DLD1 (cell line): Measurements from ENCODE around the gene NCLN.

Source experiments
- in situ Hi-C: cut with HindIII; loops from 2 replicates; pipeline ENCODE4 v1.10.0; 2017; ENCODE audit warnings: low sequenced_read_pairs

The NCLN gene, protein sequence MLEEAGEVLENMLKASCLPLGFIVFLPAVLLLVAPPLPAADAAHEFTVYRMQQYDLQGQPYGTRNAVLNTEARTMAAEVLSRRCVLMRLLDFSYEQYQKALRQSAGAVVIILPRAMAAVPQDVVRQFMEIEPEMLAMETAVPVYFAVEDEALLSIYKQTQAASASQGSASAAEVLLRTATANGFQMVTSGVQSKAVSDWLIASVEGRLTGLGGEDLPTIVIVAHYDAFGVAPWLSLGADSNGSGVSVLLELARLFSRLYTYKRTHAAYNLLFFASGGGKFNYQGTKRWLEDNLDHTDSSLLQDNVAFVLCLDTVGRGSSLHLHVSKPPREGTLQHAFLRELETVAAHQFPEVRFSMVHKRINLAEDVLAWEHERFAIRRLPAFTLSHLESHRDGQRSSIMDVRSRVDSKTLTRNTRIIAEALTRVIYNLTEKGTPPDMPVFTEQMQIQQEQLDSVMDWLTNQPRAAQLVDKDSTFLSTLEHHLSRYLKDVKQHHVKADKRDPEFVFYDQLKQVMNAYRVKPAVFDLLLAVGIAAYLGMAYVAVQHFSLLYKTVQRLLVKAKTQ

DNA sequence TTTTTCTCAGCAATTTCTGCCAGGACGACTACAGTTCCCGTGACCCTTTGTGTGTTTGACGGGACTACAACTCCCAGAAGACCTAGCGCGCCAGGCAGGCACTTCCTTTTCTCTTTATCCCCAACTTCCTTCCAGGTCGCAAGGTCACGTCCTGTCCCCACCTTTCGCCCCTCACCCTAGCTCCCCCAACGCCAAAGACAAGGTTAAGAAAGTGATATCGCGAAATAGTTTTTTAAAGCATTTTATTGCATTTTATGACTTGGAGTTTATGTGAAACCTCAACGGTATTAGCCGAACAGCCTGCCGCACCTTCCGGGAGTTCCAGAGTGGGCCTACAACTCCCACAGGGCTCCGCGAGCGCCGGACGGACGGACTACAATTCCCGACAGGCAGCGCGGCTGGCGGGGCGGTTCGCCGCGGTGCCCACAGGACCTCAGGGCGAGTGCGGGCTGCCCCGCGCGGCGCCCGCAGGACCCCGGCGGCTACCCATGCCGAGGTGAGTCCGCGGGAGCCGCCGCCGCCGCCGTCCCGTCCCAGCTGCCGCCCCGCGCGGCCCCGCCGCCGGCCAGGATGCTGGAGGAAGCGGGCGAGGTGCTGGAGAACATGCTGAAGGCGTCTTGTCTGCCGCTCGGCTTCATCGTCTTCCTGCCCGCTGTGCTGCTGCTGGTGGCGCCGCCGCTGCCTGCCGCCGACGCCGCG lies at the start of gene NCLN:
TSS of gene NCLN (plus strand) at position 470 of the 699 bp plus-strand sequence. CDS start at position 571, 101 bp downstream.
- in situ Hi-C loops: no loop called here

DNA sequence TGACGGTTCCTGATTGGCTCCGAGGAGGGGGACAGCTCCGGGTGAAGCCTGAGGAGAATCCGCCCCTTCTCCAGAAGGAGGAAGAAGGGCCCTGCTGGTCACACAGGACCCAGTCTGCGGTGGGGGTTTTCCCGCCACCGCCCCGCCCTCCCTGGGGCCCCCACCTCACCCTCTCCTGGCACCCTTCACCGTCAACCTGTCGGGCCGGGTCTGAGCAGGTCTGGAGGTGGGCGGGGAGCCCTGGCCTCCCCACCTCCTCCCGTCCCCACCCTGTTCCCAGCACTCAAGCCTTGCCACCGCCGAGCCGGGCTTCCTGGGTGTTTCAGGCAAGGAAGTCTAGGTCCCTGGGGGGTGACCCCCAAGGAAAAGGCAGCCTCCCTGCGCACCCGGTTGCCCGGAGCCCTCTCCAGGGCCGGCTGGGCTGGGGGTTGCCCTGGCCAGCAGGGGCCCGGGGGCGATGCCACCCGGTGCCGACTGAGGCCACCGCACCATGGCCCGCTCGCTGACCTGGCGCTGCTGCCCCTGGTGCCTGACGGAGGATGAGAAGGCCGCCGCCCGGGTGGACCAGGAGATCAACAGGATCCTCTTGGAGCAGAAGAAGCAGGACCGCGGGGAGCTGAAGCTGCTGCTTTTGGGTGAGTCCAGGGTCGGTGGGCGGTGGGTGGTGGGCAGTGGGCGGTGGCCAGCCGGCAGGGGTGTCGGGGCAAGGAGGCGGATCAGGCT lies 49.6 kb upstream of the NCLN start, which contains the start of gene GNA15:
TSS of gene GNA15 (plus strand) at position 73 of the 723 bp plus-strand sequence. CDS start at position 491, 418 bp downstream.
- in situ Hi-C loops: no loop called here

DNA sequence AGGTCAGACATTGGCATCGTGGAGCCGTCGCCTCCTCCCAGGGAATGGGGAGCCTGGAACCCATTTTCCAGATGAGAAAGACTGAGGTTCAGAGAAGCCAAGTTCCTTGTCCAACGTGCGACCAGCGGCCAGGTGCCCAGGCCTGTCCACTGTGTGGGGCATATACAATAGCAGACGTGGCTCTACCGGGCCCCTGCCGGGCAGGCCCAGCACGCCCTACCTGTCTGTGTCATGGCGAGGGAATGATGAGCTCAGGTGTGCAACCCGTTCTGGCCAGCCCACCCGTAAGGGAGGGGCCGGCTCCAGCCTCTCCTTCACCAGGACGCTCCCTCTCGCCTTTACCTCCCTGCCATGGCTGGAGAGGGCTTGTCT lies 49.1 kb upstream of the NCLN start:
- in situ Hi-C loops: no loop called here

DNA sequence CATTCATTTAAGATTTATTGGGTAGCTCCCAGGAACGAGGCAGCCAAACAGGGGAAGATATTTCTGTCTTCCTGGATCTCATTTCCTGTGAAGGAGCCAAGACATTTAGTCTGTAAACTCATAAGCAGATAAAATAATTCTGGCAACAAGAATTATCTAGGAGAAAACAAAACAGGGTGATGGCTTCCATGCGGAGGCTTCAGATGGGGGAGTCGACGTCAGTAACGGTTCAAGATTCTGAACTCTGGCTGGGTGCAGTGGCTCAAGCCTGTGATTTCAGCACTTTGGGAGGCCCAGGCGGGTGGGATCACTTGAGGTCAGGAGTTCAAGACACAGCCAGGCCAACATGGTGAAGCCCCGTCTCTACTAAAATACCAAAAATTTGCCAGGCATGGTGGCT lies 48.6 kb upstream of the NCLN start:
- in situ Hi-C loops: no loop called here

DNA sequence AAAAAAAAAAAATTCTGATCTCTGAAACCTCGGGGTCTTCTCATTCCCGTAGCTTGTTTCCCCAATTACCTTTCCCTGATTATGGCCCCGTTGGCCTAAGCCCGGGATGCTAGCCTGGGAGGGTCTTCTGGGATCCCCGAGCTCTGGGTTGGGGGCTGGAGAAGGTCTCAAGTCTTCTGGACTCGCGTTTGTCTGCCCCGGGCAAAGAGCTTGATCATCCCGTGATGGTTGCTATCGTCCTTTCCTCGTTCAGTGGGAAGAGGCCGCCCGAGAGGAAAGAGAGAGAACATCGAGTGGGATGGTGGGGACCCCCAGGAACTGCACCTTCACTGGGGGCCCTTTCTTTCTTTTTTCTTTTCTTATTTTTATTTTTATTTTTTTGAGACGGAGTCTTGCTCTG lies 47.5 kb upstream of the NCLN start:
- in situ Hi-C loops: no loop called here

DNA sequence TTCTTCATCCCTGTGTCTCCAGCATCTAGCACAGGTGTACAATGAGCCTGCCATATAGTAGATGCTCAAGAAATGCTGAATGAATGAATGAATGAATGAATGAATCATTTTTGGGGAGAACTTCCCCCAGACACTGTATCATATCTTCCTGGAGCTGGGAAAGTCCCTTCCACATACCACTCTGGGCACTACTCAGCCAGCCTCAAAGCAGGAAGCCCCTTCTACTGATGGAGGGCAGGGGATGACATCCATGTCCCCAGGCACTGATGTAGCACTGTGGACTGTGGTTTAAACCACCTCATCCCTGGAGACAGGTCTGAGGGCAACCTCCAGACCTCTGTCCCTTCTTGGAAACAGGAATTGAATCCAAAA lies 45.1 kb upstream of the NCLN start:
- in situ Hi-C loops: no loop called here

DNA sequence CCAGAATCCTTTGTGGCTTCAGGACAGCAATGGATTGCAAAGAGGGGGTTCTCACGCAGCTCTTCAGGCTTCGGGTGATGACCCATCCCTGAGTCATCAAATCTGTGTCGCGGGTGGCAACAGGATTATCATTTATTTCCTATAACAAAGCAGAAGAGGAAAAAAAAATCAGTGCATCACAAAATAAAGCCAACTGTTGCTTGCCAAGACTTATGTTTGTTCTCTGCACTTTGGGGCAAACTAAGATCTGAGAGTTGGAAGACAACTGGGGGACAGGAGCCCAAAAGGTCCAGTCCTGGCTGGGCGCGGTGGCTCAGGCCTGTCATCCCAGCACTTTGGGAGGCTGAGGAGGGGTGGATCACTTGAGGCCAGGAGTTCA lies 43.4 kb upstream of the NCLN start:
- in situ Hi-C loops: no loop called here

DNA sequence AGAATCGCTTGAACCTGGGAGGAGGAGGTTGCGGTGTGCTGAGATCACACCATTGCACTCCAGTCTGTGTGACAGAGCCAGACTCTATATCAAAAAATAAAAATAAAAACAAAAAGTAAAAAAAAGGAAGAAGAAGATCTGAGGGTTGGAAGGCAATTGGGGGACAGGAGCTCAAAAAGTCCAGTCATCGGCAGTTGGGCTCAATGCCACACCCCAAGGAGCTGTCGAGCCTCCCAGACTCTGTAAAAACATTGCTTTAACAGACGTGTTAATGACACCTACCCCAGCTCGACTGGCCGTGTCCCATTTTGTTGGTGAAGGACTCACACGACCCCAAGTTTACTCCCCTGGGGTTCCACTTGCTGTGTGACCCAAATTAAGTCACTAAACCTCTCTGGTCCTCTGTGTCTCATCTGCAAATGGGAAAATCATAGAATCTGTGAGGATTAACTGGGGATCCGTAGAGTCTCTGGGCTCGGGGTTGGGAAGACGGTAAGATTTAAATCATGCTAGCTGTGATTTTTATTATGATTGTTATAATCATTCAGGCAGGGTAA lies 42.9 kb upstream of the NCLN start:
- in situ Hi-C loops: no loop called here

DNA sequence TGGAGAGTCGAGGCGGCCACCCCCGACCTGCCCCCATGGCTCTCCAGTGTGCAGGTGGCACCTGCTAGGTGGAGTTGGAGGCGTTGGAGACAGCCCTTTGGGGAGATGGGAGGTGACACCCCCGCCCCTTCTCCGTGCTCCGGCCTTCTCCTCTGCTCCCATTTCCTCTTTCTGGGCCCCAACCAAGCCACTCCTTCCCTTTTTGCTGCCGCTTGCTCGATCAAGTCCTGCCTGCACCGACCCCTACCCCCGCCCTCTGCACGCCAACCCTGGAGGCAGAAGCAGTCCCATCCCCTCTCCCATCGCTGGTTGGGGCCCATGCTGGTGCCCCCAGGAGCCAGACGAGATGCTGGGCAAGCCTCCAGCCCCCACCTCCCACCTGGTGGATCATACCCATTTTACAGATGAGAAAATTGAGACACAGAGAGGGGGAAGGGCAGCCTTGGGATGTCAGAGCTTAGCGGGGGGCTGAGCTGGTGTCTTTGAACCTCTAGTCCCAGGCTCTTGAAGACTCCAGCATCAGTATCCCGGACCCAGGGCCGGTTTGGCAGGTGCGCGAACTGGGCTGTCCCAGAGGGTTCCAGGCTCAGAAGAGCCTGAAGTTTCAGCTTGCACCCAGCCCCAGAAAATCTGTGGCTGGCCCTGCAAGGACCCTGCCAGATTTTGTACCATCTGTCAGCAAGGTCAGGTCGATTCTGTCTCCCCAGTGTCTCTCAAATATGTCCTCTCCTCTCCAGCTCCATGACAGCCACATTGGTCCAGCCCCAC lies 39.6 kb upstream of the NCLN start:
- in situ Hi-C loops: no loop called here

DNA sequence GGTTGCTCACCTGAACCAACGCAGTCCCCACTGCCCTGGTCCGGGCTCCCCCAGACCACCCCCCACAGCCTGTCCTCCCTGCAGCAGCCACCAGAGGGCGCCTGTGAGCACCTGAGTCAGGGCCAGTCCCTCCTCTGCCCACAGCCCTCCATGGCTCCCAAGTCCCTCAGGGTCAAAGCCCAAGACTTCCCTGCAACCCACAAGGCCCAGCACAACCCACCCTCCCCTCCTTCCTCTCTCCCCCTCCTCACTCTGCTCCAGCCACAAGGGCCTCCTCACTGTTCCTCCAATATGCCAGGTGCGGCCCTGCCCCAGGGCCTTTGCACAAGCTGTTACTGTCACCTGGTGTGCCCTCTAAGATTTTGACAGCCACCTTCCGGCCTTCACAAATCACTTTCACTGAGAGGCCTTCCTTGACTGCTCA lies 39.0 kb upstream of the NCLN start:
- in situ Hi-C loops: no loop called here

DNA sequence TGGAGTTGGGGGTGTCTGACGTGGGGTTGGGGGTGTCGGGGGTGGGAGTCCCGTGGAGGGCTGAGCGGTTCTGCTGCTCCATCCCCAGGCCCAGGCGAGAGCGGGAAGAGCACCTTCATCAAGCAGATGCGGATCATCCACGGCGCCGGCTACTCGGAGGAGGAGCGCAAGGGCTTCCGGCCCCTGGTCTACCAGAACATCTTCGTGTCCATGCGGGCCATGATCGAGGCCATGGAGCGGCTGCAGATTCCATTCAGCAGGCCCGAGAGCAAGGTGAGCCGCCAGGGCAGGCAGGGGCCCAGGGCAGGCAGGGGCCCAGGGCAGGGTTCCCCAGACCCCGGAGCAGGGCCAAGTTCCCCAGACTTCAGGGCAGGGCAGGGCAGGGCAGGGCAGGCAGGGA lies 37.2 kb upstream of the NCLN start:
- in situ Hi-C loops: no loop called here

DNA sequence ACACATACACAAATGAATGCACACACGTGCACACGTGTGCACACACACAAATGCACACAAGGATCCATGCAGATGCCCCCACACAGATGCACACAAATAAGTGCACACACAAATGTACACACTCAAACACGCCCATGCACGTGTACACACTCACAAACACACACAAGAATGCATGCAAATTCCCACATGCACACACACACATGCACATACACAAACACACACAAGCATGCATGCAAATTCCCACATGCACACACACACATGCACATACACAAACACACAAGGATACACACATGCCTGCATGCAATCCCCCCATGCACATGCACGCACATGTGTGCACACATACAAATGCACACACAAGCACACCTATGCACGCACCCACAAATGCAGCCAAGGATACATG lies 36.6 kb upstream of the NCLN start:
- in situ Hi-C loops: no loop called here

DNA sequence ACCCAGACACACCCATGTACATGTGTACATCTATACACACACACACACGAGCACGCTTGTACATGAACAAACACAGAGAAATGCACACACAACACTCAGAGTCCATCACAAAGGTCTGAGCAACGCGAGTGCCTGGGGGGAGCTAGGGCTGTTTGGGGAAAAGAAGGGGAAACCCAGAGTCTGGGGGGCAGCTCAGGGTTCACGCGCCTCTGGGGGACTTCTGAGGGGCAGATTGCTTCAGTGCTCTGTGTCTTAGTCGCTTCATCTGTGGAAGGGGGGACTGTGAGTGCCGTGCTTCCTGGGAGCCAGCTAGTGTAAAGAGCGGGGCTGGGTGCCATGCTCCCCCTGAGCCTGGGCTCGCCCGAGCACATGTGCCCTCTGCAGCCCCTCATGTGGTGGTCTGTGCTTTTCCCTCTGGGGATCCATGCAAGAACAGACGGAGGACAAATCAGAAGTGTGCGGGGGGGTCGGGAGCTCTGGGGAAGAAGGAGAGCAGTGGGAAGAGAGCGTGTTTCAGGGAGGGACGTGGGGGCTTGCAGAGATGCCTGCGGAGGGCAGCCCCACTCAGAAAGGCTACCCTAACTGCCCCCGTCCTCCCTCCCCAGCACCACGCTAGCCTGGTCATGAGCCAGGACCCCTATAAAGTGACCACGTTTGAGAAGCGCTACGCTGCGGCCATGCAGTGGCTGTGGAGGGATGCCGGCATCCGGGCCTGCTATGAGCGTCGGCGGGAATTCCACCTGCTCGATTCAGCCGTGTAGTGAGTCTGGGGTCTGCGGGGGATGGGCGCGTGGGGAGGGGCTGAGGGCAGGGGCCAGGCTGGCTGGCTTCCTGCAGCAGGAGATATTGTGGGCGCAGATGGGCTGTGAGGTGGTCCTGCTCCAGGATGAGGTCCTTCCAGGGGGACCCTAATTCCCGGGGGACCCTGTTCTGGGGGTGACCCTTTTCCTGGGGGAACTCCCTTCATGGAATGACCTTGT lies 35.9 kb upstream of the NCLN start:
- in situ Hi-C loops: no loop called here

DNA sequence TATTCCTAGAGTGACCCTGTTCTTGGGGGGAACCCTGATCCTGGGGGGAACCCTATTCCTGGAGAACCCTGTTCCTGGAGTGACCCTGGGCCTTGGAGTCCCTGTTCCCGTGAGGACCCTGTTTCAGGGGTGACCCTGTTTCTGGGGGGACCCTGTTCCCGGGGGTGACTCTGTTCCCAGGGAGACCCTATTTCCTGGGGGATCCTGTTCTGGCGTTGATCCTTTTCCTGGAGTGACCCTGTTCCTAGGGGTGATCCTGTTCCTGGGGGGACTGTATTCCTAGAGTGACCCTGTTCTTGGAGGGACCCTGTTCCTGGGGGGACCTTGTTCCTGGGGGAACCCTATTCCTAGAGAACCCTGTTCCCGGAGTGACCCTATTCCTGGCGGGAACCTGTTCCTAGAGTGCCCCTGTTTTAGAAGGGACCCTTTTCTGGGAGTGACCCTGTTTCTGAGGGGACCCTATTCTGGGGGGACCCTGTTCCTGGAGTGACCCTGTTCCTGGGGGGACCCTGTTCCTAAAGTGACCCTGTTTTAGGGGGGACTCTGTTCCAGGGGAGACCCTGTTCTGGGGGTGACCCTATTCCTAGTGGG lies 34.9 kb upstream of the NCLN start:
- in situ Hi-C loops: no loop called here

DNA sequence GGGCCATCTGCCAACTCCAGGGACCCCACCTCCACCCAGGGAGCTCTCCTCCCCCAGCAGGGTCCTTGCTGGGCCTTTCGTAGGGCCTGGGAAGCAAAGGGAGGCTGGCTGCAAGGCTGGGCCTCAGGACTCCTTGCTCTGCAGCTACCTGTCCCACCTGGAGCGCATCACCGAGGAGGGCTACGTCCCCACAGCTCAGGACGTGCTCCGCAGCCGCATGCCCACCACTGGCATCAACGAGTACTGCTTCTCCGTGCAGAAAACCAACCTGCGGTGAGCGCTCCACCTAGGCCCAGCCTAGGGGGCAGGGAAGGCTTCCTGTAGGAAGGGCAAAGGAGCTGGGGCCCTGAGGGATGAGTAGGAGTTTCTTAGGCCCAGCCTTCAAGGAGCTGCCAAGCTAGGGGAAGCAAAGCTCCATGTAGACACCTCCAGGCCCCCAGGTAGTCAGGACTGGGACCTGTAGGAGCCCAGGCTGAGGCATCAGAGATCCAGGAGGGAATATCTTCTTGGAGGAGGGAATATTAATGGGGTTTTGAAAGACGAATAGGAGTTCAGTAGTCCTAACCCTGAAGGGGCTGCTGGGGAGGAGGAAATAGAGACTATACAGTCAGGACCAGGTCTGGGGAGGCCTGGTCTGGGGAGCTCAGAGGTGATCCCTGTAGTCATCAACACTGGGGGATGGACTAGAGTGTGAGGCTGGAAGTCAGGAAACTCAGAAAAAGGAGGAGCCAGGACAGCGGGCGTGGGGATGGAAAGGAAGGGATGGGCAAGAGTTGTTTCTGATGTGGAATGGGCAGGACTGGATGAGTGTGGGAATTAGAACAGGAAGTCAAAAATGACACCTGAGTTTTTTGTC lies 33.9 kb upstream of the NCLN start:
- in situ Hi-C loops: no loop called here

DNA sequence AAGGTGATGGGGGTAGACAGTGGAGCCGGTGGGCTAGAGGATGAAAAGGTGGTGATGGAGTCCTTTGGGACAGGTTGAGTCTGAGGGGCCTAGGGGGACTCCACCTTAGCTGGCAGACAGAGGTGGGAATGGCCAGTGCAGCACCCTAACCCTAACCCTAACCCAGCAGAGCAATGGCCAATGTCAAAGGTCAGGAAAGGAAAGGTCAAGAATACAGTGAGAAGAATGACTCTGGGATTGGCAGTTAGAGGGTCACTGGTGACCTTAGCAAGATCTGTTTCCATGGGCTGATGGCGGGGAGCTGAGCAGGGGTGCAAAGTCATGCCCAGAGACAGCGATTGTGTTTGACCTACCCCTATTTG lies 33.3 kb upstream of the NCLN start:
- in situ Hi-C loops: no loop called here

DNA sequence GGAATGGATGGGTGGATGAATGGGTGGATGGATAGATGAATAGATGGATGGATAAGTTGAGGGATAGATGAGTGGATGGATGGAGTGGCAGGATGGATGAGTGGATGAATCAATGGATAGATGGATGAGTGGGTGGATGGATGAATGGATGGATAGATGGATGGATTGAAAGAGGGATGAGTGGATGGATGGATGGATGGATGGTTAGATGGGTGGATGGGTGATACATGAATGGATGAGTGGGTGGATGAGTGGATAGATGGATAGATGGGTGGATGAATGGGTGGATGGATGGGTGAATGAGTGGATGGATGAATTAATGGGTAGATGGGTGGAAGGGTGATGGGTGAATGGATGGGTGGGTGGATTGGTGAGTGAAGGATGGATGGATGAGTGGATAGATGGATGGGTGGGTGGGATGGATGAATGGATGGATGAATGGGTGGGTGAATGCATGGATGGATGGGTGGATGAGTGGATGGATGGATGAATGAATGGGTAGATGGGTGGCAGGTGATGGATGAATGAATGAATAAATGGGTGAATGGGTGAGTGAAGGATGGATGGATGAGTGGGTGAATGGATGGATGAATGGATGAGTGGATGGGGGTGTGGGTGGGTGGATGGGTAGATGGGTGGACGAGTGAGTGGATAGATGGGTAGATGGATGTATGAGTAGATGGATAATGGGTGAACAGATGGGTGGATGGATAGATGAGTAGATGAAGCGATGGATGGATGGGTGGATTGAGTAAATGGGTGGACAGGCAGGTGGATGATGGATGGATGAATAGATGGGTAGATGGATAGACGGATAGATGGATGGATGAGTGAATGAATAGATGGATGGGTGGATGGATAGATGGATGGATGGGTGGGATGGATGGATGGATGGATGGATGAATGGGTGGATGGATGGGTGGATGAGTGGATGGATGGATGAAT lies 32.2 kb upstream of the NCLN start:
- in situ Hi-C loops: no loop called here
